DND-41 (cell line): Measurements from ENCODE around the gene CFAP97D2.

Source experiments
- EZH2 ChIP-seq: IDR thresholded peaks from 3 replicates; pipeline ENCODE4 v1.6.1; 2012; ENCODE audit warnings: borderline replicate concordance, low read depth, mild to moderate bottlenecking, moderate library complexity, low read length, inconsistent platforms; ENCODE audit not compliant: severe bottlenecking
- TF ChIP-seq, protein P1 (sequence below): IDR thresholded peaks from 2 replicates; pipeline ENCODE4 v1.5.1; 2012; ENCODE audit warnings: borderline replicate concordance, low read length, moderate library complexity, mild to moderate bottlenecking; ENCODE audit not compliant: poor library complexity, severe bottlenecking; ENCODE audit errors: extremely low read depth

DNA sequence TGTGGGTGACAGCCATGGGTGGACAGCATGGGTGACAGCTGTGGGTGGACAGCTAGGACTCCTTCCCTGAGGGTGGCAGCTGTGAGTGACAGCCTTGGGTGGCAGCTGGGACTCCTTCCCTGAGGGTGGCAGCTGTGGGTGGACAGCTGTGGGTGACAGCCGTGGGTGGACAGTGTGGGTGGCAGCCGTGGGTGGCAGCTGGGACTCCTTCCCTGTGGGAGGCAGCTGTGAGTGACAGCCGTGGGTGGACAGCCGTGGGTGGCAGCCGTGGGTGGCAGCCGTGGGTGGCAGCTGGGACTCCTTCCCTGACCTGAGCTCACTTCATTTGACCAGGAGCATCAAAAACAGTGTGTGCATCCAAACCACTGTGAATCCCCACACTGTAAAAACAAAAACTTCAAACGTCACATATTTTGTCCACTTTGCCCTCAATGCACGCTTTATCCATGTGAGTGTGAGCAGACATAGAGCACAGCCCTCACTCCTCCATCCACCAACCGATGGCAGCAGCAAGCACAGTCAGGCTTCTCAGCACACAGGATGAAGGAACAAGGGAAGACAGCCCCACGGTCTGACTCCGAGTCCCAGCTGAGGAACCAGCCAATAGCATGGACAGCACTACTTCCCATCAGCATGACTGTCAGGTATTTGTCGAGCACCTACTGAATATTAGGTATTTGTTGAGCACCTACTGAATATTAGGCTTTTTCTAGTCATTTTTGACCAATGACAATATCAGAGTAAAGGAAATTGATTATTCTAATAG is 1.6 kb upstream of the CFAP97D2 start:
- TF ChIP-seq, protein P1, sequence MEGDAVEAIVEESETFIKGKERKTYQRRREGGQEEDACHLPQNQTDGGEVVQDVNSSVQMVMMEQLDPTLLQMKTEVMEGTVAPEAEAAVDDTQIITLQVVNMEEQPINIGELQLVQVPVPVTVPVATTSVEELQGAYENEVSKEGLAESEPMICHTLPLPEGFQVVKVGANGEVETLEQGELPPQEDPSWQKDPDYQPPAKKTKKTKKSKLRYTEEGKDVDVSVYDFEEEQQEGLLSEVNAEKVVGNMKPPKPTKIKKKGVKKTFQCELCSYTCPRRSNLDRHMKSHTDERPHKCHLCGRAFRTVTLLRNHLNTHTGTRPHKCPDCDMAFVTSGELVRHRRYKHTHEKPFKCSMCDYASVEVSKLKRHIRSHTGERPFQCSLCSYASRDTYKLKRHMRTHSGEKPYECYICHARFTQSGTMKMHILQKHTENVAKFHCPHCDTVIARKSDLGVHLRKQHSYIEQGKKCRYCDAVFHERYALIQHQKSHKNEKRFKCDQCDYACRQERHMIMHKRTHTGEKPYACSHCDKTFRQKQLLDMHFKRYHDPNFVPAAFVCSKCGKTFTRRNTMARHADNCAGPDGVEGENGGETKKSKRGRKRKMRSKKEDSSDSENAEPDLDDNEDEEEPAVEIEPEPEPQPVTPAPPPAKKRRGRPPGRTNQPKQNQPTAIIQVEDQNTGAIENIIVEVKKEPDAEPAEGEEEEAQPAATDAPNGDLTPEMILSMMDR, result no peak
- TF ChIP-seq EZH2, result no peak
